Stomach smooth muscle (tissue), 2 donors: ENCODE measurements around the gene TMEM182.

Source experiments
- H3K27ac ChIP-seq: one replicate; pipeline ENCODE4 v1.7.0; 2013; ENCODE audit warnings: mild to moderate bottlenecking, low read length, inconsistent platforms
- H3K27me3 ChIP-seq, 2 donors: one replicate each; pipeline ENCODE4 v1.7.0; 2013; ENCODE audit warnings: low read length in 2 of 2; ENCODE audit not compliant: insufficient read depth in 2 of 2, control insufficient read depth in 1 of 2
- H3K36me3 ChIP-seq, 2 donors: one replicate each; pipeline ENCODE4 v1.7.0; 2013; ENCODE audit warnings: low read length in 2 of 2; ENCODE audit not compliant: control insufficient read depth in 2 of 2, insufficient read depth in 2 of 2
- H3K4me1 ChIP-seq: one replicate; pipeline ENCODE4 v1.7.0; 2013; ENCODE audit warnings: low read length; ENCODE audit not compliant: control insufficient read depth, insufficient read depth
- H3K4me3 ChIP-seq, 2 donors: one replicate each; pipeline ENCODE4 v1.7.0; 2013; ENCODE audit warnings: low read length in 2 of 2
- H3K9ac ChIP-seq, 2 donors: one replicate each; pipeline ENCODE4 v1.7.0; 2013; ENCODE audit warnings: low read length in 2 of 2, mild to moderate bottlenecking in 1 of 2
- H3K9me3 ChIP-seq, 2 donors: one replicate each; pipeline ENCODE4 v1.7.0; 2013; ENCODE audit warnings: low read length in 2 of 2; ENCODE audit not compliant: control insufficient read depth in 2 of 2
- donor health status: healthy.
- donor health status: Pancreatic carcinoma.

TMEM182 gene

GRCh38 chr2:102788216-102788884 lies 26.5 kb downstream of the TMEM182 start:
- H3K4me3 ChIP-seq, result peak overlapping the region in 1 of 2 donors; percentile 44
- H3K27me3 ChIP-seq, result no peaks in the 10 kb centered on the region
- no peaks in the 10 kb centered on the region for H3K9me3 ChIP-seq
- H3K9ac ChIP-seq, result no peak overlapping the region
- peaks cover 24% of the 10 kb centered on the region for H3K4me1 ChIP-seq
- no peaks in the 10 kb centered on the region for H3K36me3 ChIP-seq
- H3K27ac ChIP-seq, result peak overlapping the region; percentile 85

DNA sequence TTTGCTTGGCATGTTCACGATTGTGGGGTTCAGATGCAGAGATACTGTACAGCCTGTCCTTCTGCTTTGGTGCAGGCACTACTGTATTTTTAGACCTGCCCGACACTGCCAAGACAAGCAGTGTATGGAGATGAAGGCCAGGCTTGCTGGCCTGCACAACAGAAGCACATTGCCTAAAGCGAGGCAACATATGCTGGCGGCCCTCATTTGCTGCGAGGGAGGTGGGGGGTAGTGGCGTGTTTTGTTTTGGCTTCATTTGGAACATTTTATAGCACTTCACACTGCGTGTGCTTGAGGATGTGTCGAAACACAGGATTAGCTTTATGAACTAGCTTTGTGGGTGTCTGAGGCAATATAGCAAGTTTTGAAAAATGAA lies 27.0 kb downstream of the TMEM182 start:
- Histone ChIP-seq H3K4me1 (peaks cover 21% of the 10 kb centered on the region), H3K4me3 (peak overlapping the region in 1 of 2 donors; percentile 44), H3K27me3 (no peaks in the 10 kb centered on the region), H3K27ac (peak overlapping the region; percentile 85), H3K36me3 (no peaks in the 10 kb centered on the region), H3K9ac (no peak overlapping the region), H3K9me3 (no peaks in the 10 kb centered on the region)

- H3K9me3 ChIP-seq, result no peaks in the 10 kb centered on the region
- peaks cover 21% of the 10 kb centered on the region for H3K4me1 ChIP-seq
- no peak overlapping the region for H3K4me3 ChIP-seq
- no peaks in the 10 kb centered on the region for H3K36me3 ChIP-seq
- no peak overlapping the region for H3K27ac ChIP-seq
- no peak overlapping the region for H3K9ac ChIP-seq
- H3K27me3 ChIP-seq, result no peaks in the 10 kb centered on the region
These were observed 27.7 kb downstream of the TMEM182 start for GRCh38 chr2:102789349-102790090.

- Histone ChIP-seq H3K9me3 (no peaks in the 10 kb centered on the region), H3K4me1 (peaks cover 21% of the 10 kb centered on the region), H3K36me3 (no peaks in the 10 kb centered on the region), H3K27ac (no peak overlapping the region), H3K4me3 (no peak overlapping the region), H3K9ac (no peak overlapping the region), H3K27me3 (no peaks in the 10 kb centered on the region)
These were observed 28.2 kb downstream of the TMEM182 start for GRCh38 chr2:102790091-102790455.

DNA sequence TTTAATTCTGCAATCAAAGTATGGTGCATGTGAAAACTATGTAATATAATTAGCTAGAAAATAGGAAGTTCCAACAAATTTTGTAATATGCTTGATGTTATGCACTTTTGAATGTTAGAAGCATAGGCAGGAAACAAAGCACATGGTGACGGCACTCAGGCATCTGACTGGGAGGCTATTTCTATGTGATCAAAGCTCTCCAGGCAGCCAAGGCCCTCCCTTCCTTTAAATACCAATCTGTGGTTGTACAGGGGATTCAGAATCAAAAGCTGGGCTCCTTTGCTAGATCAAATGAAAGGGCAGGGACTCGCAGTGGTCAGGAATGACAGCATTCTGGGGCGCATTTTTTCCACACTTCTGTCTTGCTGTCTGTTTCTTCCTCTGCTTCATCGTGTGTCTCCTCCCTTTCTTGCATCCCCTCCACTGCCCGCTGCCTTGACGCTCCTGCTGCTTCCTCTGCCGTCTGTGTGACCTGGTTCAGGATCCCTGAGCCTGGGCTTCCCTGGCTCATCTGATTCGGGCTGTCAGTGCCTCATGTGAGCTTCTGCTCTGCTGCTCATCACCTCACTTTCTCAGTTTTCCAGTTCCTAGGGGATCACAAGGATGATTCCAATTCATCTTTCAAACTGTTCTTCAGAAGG lies 30.9 kb downstream of the TMEM182 start:
- H3K36me3 ChIP-seq, result no peaks in the 10 kb centered on the region
- no peaks in the 10 kb centered on the region for H3K27me3 ChIP-seq
- no peak overlapping the region for H3K9ac ChIP-seq
- H3K4me1 ChIP-seq, result peaks cover 21% of the 10 kb centered on the region
- no peak overlapping the region for H3K4me3 ChIP-seq
- H3K9me3 ChIP-seq, result no peaks in the 10 kb centered on the region
- no peak overlapping the region for H3K27ac ChIP-seq

- Histone ChIP-seq H3K4me3 (no peak overlapping the region), H3K9me3 (no peaks in the 10 kb centered on the region), H3K27ac (no peak overlapping the region), H3K27me3 (no peaks in the 10 kb centered on the region), H3K36me3 (no peaks in the 10 kb centered on the region), H3K9ac (no peak overlapping the region), H3K4me1 (no peaks in the 10 kb centered on the region)
These were observed 33.8 kb downstream of the TMEM182 start for GRCh38 chr2:102795641-102796040.

DNA sequence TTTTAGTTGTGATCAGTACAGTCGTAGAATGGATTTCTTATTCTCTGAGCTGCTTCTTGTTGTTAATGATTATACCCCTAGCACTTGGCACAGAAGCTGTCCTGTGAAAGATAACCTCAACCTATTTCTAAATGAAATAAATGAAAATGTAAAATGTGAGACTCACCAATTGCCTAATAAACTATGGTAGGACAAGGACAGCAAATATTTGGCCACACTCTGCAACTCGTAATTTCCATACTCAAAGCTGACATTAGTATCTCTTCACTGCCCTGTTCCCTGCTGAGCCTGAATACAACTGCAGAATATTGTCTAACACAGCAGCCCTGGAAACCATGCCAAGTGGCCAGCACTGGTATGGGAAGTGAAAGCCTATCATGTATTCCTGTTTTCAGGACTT lies 34.5 kb downstream of the TMEM182 start:
- Histone ChIP-seq H3K4me1 (no peaks in the 10 kb centered on the region), H3K27ac (no peak overlapping the region), H3K9ac (no peak overlapping the region)

DNA sequence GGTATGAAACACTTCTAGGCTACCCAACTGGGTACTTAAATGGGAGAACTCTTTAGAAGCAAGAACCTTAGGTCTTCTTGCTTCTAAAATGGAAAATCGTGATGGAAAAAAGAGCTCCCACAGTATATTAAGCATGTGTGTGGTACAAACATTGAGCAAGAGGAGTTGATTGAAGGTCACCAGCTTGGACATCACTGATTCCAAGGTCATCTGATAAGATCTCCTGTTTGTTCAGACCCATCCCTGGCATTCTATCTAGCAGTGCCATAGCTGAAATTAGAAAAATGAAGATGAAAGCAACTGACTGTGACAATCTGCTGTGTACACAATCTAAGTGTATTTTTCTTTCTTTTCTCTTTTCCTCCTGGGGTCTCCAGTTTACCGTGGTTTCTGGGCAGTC lies 35.7 kb downstream of the TMEM182 start:
- Histone ChIP-seq H3K4me1 (no peaks in the 10 kb centered on the region), H3K36me3 (no peaks in the 10 kb centered on the region), H3K27me3 (no peaks in the 10 kb centered on the region), H3K9ac (no peak overlapping the region), H3K9me3 (peaks cover 3 to 6% of the 10 kb centered on the region in 2 donors), H3K27ac (no peak overlapping the region), H3K4me3 (no peak overlapping the region)

More for the DNA sequence above, 34.5 kb downstream of the TMEM182 start:
- Histone ChIP-seq H3K36me3 (no peaks in the 10 kb centered on the region), H3K9me3 (peaks cover 0 to 4% of the 10 kb centered on the region in 2 donors), H3K4me3 (no peak overlapping the region), H3K27me3 (no peaks in the 10 kb centered on the region)

- H3K27me3 ChIP-seq, result no peaks in the 10 kb centered on the region
- H3K27ac ChIP-seq, result no peak overlapping the region
- no peaks in the 10 kb centered on the region for H3K4me1 ChIP-seq
- no peaks in the 10 kb centered on the region for H3K36me3 ChIP-seq
- peaks cover 3 to 6% of the 10 kb centered on the region in 2 donors for H3K9me3 ChIP-seq
- no peak overlapping the region for H3K9ac ChIP-seq
- H3K4me3 ChIP-seq, result no peak overlapping the region
These were observed 36.4 kb downstream of the TMEM182 start for GRCh38 chr2:102798181-102798580.

DNA sequence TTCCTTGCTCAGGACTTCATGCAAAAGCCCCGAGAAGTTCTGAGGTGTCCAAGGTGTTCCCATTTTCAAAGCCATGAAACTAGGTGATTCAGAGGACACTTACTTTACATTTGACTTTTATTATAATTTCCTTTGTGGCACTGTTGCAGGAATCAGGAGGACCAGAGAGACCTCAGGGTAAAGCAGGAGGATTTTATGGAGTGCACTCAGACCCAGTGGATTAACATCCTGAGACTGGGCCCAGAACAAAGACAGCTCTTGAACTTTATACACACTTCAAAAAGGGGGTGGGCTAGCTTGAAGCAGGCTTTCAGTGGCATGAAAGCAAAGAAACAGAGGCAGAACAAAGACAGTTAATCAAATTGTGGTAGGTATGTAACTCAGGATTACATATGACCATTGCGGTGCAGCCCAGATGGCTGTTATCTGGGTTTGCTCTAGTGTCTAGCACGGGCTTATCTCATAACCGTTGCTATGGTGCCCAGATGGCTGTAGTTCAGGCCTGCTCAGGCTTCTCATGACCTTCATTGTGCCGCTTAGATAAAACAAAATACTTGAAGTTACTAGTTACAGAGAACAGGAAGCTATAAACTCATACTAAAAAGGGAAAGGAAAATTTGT lies 39.4 kb downstream of the TMEM182 start:
- Histone ChIP-seq H3K9ac (no peak overlapping the region), H3K4me1 (no peaks in the 10 kb centered on the region), H3K9me3 (peaks cover 3 to 6% of the 10 kb centered on the region in 2 donors), H3K27me3 (no peaks in the 10 kb centered on the region), H3K4me3 (no peak overlapping the region), H3K36me3 (no peaks in the 10 kb centered on the region), H3K27ac (no peak overlapping the region)
